H1 (cell line): ENCODE data around the gene TP63. TPM values are rescaled to one million over a fixed set of nuclear protein-coding genes. Genes with fewer than 3 reads are reported as not detected.

Source experiments
- CBX8 ChIP-seq: fragments of 300-800, 300-1000 bp; sonication (generic); IDR thresholded peaks from 2 replicates; pipeline ENCODE4 v1.7.1; 2016; ENCODE audit warnings: low read depth, low read length, borderline replicate concordance
- CHD2 ChIP-seq: IDR thresholded peaks from 2 replicates; pipeline ENCODE4 v1.6.1; 2012; ENCODE audit warnings: low read length, improper control_type of control experiment
- CTBP2 ChIP-seq: IDR thresholded peaks from 2 replicates; pipeline ENCODE4 v1.7.0; 2011; ENCODE audit warnings: borderline replicate concordance, mild to moderate bottlenecking, moderate library complexity, mixed read lengths, low read length; ENCODE audit not compliant: insufficient read depth, insufficient read length
- RNF2 ChIP-seq: fragments of 200-900, 300-1000 bp; sonication (generic); IDR thresholded peaks from 2 replicates; pipeline ENCODE4 v1.7.1; 2016; ENCODE audit warnings: borderline replicate concordance, low read depth, mild to moderate bottlenecking, antibody characterized with exemption, low read length; ENCODE audit not compliant: poor library complexity, severe bottlenecking; ENCODE audit errors: missing control alignments
- SP2 ChIP-seq: IDR thresholded peaks from 2 replicates; pipeline ENCODE4 v1.6.1; 2012; ENCODE audit warnings: mild to moderate bottlenecking, low read length, inconsistent platforms
- TCF12 ChIP-seq: IDR thresholded peaks from 2 replicates; pipeline ENCODE4 v1.6.1; 2011; ENCODE audit warnings: low read depth, mild to moderate bottlenecking, low read length
- polyA plus RNA-seq, 7 experiments: library from polyadenylated mRNA; depleted of rRNA in 3 of 7; stranded (reverse) in 5 of 7; unstranded in 2 of 7; fragments of >200 nt in 5 of 7; fragments of 200-250 nt in 2 of 7; gene quantifications; 1 replicate in 5 of 7; 2 replicates in 1 of 7; 4 replicates in 1 of 7; pipeline versions ENCODE4 v1.2.1 to v1.2.3, GENCODE V29; 2011 to 2013; ENCODE audit warnings: missing spikeins in 2 of 7, mixed read lengths in 2 of 7
- total RNA-seq: library from RNA; stranded (reverse); fragmentation: NEBNext Ultra II Directional; extraction: Animal tissue kit (Norgen Biotek cat#: 25700); gene quantifications from 2 replicates; pipeline ENCODE4 v1.2.1, GENCODE V29; 2021

Gene TP63
- total and polyA plus RNA-seq, 2 of the 8 experiments (the other 6 are each of a cell fraction or from before 2014, with no cell fraction given), result not detected

- no peak for TF ChIP-seq CTBP2
- TF ChIP-seq TCF12, result no peak
- TF ChIP-seq CBX8, result no peak
- TF ChIP-seq RNF2, result no peak
- no peak for TF ChIP-seq CHD2
- TF ChIP-seq SP2, result no peak
Observed at GRCh38 chr3:189914799-189915198, 283.6 kb downstream of the TP63 start (continued).
